CD14-positive monocyte (primary cell): ENCODE results near the gene FGFRL1. TPM values are rescaled to one million over a fixed set of nuclear protein-coding genes. Genes with fewer than 3 reads are reported as not detected.
A peak's percentile ranks its signal among the peaks of the same experiment; 100 is the strongest.
"Not testable (repeated sequence)": the region's sequence is repeated elsewhere in the genome, so short reads cannot be mapped to it uniquely, and the experiment has no call there.

Source experiments
- DNase-seq, 3 donors: peaks; one replicate each; pipeline ENCODE4 v3.0.0-alpha.2; 2011 to 2022
- H2AFZ ChIP-seq: 2 replicates; pipeline ENCODE4 v1.6.0; 2012; ENCODE audit warnings: mild to moderate bottlenecking, low read depth, low read length, inconsistent platforms; ENCODE audit not compliant: insufficient read depth, poor library complexity, severe bottlenecking
- H3K27ac ChIP-seq, 2 donors: 1 replicate in 1 of 2; 2 replicates in 1 of 2; pipeline ENCODE4 v1.5.1; 2012 to 2013; ENCODE audit warnings: low read length in 2 of 2, control low read depth in 1 of 2, inconsistent platforms in 1 of 2, low read depth in 1 of 2, mild to moderate bottlenecking in 1 of 2
- H3K27me3 ChIP-seq, 2 donors: one replicate each; pipeline versions ENCODE4 v1.6.0 to v1.6.1; 2011 to 2013; ENCODE audit warnings: low read length in 2 of 2; ENCODE audit not compliant: control insufficient read depth in 2 of 2, insufficient read depth in 2 of 2
- H3K36me3 ChIP-seq, 2 donors: replicated peaks in 1 of 2; 1 replicate in 1 of 2; 2 replicates in 1 of 2; pipeline versions ENCODE4 v1.5.1 to v1.6.1; 2012 to 2013; ENCODE audit warnings: low read length in 2 of 2, control low read depth in 1 of 2, inconsistent platforms in 1 of 2, mild to moderate bottlenecking in 1 of 2; ENCODE audit not compliant: insufficient read depth in 2 of 2, control insufficient read depth in 1 of 2
- H3K4me1 ChIP-seq, 2 donors: 1 replicate in 1 of 2; 2 replicates in 1 of 2; pipeline versions ENCODE4 v1.5.1 to v1.6.1; 2012 to 2013; ENCODE audit warnings: low read length in 2 of 2, control low read depth in 1 of 2, inconsistent platforms in 1 of 2, mild to moderate bottlenecking in 1 of 2, moderate library complexity in 1 of 2; ENCODE audit not compliant: insufficient read depth in 2 of 2, control insufficient read depth in 1 of 2
- H3K4me2 ChIP-seq: replicated peaks from 2 replicates; pipeline ENCODE3; 2012; ENCODE audit warnings: low read length, moderate library complexity, mild to moderate bottlenecking; ENCODE audit not compliant: poor library complexity, severe bottlenecking; ENCODE audit errors: extremely low read depth
- H3K4me3 ChIP-seq, 3 experiments: fragments of 200-600 bp in 1 of 3; sonication (generic) in 1 of 3; replicated peaks in 1 of 3; 1 replicate in 2 of 3; 2 replicates in 1 of 3; pipeline ENCODE4 v1.5.1; 2011 to 2013; ENCODE audit warnings: low read length in 3 of 3, mild to moderate bottlenecking in 3 of 3, control low read depth in 2 of 3, low read depth in 2 of 3, inconsistent platforms in 1 of 3, moderate library complexity in 1 of 3
- H3K79me2 ChIP-seq: 2 replicates; pipeline ENCODE4 v1.6.0; 2012; ENCODE audit warnings: mild to moderate bottlenecking, control low read depth, inconsistent platforms, low read length, moderate library complexity; ENCODE audit not compliant: insufficient read depth
- H3K9ac ChIP-seq: 2 replicates; pipeline ENCODE4 v1.6.0; 2017; ENCODE audit warnings: low read length, mild to moderate bottlenecking; ENCODE audit not compliant: insufficient read depth, poor library complexity, severe bottlenecking
- H3K9me3 ChIP-seq, 2 donors: replicated peaks in 1 of 2; 1 replicate in 1 of 2; 2 replicates in 1 of 2; pipeline versions ENCODE4 v1.5.1 to v1.6.1; 2012 to 2013; ENCODE audit warnings: low read length in 2 of 2, control low read depth in 1 of 2; ENCODE audit not compliant: control insufficient read depth in 1 of 2, insufficient read depth in 1 of 2
- H4K20me1 ChIP-seq: 2 replicates; pipeline ENCODE4 v1.6.0; 2012; ENCODE audit warnings: mild to moderate bottlenecking, low read length, control low read depth, moderate library complexity; ENCODE audit not compliant: insufficient read depth
- H3K27ac Mint-ChIP-seq, 7 donors: one replicate each; pipeline ENCODE4 v1.8.0; 2020; ENCODE audit warnings: mild to moderate bottlenecking in 7 of 7, mixed read lengths in 7 of 7, moderate library complexity in 6 of 7, inconsistent platforms in 2 of 7
- H3K27me3 Mint-ChIP-seq, 3 donors: one replicate each; pipeline ENCODE4 v1.8.0; 2021 to 2022; ENCODE audit warnings: low read depth in 3 of 3, mild to moderate bottlenecking in 3 of 3, mixed read lengths in 3 of 3, moderate library complexity in 3 of 3, inconsistent platforms in 1 of 3
- H3K36me3 Mint-ChIP-seq, 2 donors: one replicate each; pipeline ENCODE4 v1.8.0; 2020; ENCODE audit warnings: mixed read lengths in 2 of 2, inconsistent platforms in 1 of 2, mild to moderate bottlenecking in 1 of 2
- H3K4me1 Mint-ChIP-seq: one replicate; pipeline ENCODE4 v1.8.0; 2020; ENCODE audit warnings: mild to moderate bottlenecking, mixed read lengths
- H3K4me3 Mint-ChIP-seq, 2 donors: one replicate each; pipeline ENCODE4 v1.8.0; 2020; ENCODE audit warnings: mild to moderate bottlenecking in 2 of 2, mixed read lengths in 2 of 2, moderate library complexity in 1 of 2
- H3K9me3 Mint-ChIP-seq, 7 donors: one replicate each; pipeline ENCODE4 v1.8.0; 2020 to 2022; ENCODE audit warnings: mixed read lengths in 7 of 7, mild to moderate bottlenecking in 6 of 7, moderate library complexity in 6 of 7, inconsistent platforms in 2 of 7
- CTCF ChIP-seq: fragments of 200-600 bp; IDR thresholded peaks from one replicate; pipeline ENCODE4 v1.8.0; 2022; ENCODE audit warnings: antibody characterized with exemption, mild to moderate bottlenecking
- WGBS: methylation state at CpG from one replicate; pipeline ENCODE4 v1.1.5; 2013; ENCODE audit warnings: missing lambda C conversion rate; ENCODE audit not compliant: insufficient coverage; 5-methylcytosine and 5-hydroxymethylcytosine counted together
- intact Hi-C, 2 donors: fragments of 100-400 bp; cut with micrococcal nuclease; formaldehyde crosslinking; loops; one replicate each; pipeline versions ENCODE4 v1.15.0 to v1.15.1; 2023
- polyA plus RNA-seq, 3 donors: library from polyadenylated mRNA; depleted of rRNA in 1 of 3; unstranded in 2 of 3; stranded (reverse) in 1 of 3; fragments of 300-500 nt in 2 of 3; fragments of >200 nt in 1 of 3; fragmentation: Illumina TruSeq in 2 of 3; gene quantifications; 1 replicate in 2 of 3; 2 replicates in 1 of 3; pipeline ENCODE4 v1.2.3, GENCODE V29; 2012 to 2021

Gene FGFRL1
- polyA plus RNA-seq, 3 donors, result 0.17 to 77.7 (median 0.28) TPM

GRCh38 chr4:1045193-1045594, 33.8 kb downstream of the FGFRL1 start:
- Histone ChIP-seq H3K79me2 (no peaks in the 10 kb centered on the region), H3K9ac (no peak overlapping the region), H2AFZ (no peak overlapping the region), H3K4me1 (peaks cover 17 to 31% of the 10 kb centered on the region in 2 donors), H3K4me2 (no peak overlapping the region), H3K27ac (no peak overlapping the region), H3K4me3 (no peak overlapping the region), H3K9me3 (peaks cover 9 to 18% of the 10 kb centered on the region in 2 donors), H3K36me3 (no peaks in the 10 kb centered on the region), H4K20me1 (no peaks in the 10 kb centered on the region), H3K27me3 (peaks cover 0 to 16% of the 10 kb centered on the region in 2 donors)
- Mint-ChIP-seq H3K4me3 (no peak overlapping the region), H3K9me3 (peaks cover 5 to 27% (median 15%) of the 10 kb centered on the region in 7 donors), H3K27ac (peak overlapping the region in 4 of 7 donors; percentile 0 to 46 (median 38)), H3K27me3 (peaks cover 7 to 53% (median 28%) of the 10 kb centered on the region in 3 donors), H3K36me3 (peaks cover 0 to 7% of the 10 kb centered on the region in 2 donors), H3K4me1 (peaks cover 27% of the 10 kb centered on the region)
- WGBS, result 92% methylated on average over 12 of the region's 14 CpGs
- no peak for DNase-seq
- intact Hi-C loops, result no loop called here
- no peak for TF ChIP-seq CTCF

- Mint-ChIP-seq H3K4me1 (peaks cover 27% of the 10 kb centered on the region), H3K27me3 (peaks cover 8 to 54% (median 29%) of the 10 kb centered on the region in 3 donors), H3K27ac (peak overlapping the region in 3 of 7 donors; percentile 30 to 53 (median 46)), H3K9me3 (peaks cover 5 to 32% (median 15%) of the 10 kb centered on the region in 7 donors), H3K36me3 (peaks cover 0 to 7% of the 10 kb centered on the region in 2 donors), H3K4me3 (no peak overlapping the region)
- intact Hi-C loops, result no loop called here
- H3K9me3 ChIP-seq, result peaks cover 9 to 22% of the 10 kb centered on the region in 2 donors
- H3K79me2 ChIP-seq, result no peaks in the 10 kb centered on the region
- no peak overlapping the region for H2AFZ ChIP-seq
- H4K20me1 ChIP-seq, result no peaks in the 10 kb centered on the region
- peaks cover 17 to 31% of the 10 kb centered on the region in 2 donors for H3K4me1 ChIP-seq
- H3K27ac ChIP-seq, result no peak overlapping the region
- H3K4me3 ChIP-seq, result no peak overlapping the region
- no peak for DNase-seq
- 90% methylated on average over 19 of the region's 36 CpGs for WGBS
- H3K27me3 ChIP-seq, result peaks cover 0 to 16% of the 10 kb centered on the region in 2 donors
- TF ChIP-seq CTCF, result no peak
- no peak overlapping the region for H3K4me2 ChIP-seq
- H3K36me3 ChIP-seq, result no peaks in the 10 kb centered on the region
- no peak overlapping the region for H3K9ac ChIP-seq
These were observed 34.3 kb downstream of the FGFRL1 start for GRCh38 chr4:1045595-1046201.

GRCh38 chr4:1046581-1047011, 35.2 kb downstream of the FGFRL1 start:
- peaks cover 9 to 38% (median 24%) of the 10 kb centered on the region in 7 donors for H3K9me3 Mint-ChIP-seq
- H3K27me3 Mint-ChIP-seq, result peaks cover 8 to 55% (median 33%) of the 10 kb centered on the region in 3 donors
- peak overlapping the region in 3 of 7 donors; percentile 50 to 66 (median 54) for H3K27ac Mint-ChIP-seq
- H3K36me3 ChIP-seq, H2AFZ ChIP-seq, H4K20me1 ChIP-seq, H3K4me3 ChIP-seq, H3K36me3 Mint-ChIP-seq, intact Hi-C loops, H3K9ac ChIP-seq, H3K27ac ChIP-seq, H3K4me2 ChIP-seq, DNase-seq, H3K79me2 ChIP-seq: not testable (repeated sequence)
- peaks cover 9 to 28% of the 10 kb centered on the region in 2 donors for H3K9me3 ChIP-seq
- H3K4me1 Mint-ChIP-seq, result peaks cover 29% of the 10 kb centered on the region
- peaks cover 17 to 31% of the 10 kb centered on the region in 2 donors for H3K4me1 ChIP-seq
- H3K27me3 ChIP-seq, result peaks cover 0 to 16% of the 10 kb centered on the region in 2 donors
- peak overlapping the region in 1 of 2 donors; percentile 72 for H3K4me3 Mint-ChIP-seq
- 30% methylated on average over 29 of the region's 29 CpGs for WGBS
